Measurements from ENCODE around the gene BLTP1.

Gene BLTP1

DNA sequence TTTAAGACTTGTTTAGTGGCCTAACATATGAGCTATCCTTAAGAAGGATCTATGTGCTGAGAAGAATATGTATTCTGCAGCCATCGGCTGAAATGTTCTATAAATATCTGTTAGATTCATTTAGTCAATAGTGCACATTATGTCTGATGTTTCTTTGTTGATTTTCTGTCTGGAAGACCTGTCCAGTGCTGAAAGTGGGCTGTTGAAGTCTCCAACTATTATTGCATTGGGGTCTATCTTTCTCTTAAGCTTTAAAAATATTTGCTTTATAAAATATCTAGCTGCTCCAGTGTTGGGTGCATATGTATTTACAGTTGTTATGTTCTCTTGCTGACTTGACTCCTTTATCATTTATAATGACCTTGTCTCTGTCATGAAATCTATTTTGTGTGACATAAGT, 9.4 kb upstream of the BLTP1 start:
- H3K36me3 Mint-ChIP-seq (ENCODE audit: insufficient read depth), result no peaks in the 10 kb centered on the region
- H3K4me1 Mint-ChIP-seq (ENCODE audit: low read depth in 2 of 2), result no peaks in the 10 kb centered on the region
- no peak for DNase-seq
- no peak overlapping the region for H3K27ac Mint-ChIP-seq
- no peak for ATAC-seq (replicated peaks)
- no peak overlapping the region for H3K4me3 Mint-ChIP-seq
- H3K27me3 Mint-ChIP-seq, result peaks cover 18 to 26% of the 10 kb centered on the region in 2 donors
- no peaks in the 10 kb centered on the region for H3K9me3 Mint-ChIP-seq

DNA sequence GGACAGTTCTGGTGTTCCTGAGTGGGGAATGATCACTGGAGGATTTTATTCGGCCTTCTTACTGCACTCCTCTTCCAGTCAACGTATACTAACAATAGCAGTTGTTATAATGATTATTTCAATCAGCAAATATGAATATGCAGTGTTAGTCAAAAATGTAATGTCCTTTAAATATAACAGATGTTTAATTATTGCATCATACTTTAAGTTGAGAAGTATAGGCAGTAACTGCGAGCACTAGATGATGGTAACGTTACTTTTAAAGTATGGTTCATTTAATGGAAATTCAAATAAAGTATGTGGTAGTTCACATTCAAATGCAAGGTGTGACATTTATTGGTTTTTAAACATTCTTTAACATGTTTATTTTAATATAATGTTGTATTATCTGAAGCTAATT, 5.5 kb upstream of the BLTP1 start:
- Mint-ChIP-seq H3K4me3 (no peak overlapping the region), H3K27ac (no peak overlapping the region), H3K9me3 (no peaks in the 10 kb centered on the region), H3K36me3 (ENCODE audit: insufficient read depth) (no peaks in the 10 kb centered on the region), H3K4me1 (ENCODE audit: low read depth in 2 of 2) (peaks cover 13 to 22% of the 10 kb centered on the region in 2 donors), H3K27me3 (peaks cover 18 to 26% of the 10 kb centered on the region in 2 donors)
- DNase-seq (no peak), ATAC-seq (replicated peaks) (no peak)

DNA sequence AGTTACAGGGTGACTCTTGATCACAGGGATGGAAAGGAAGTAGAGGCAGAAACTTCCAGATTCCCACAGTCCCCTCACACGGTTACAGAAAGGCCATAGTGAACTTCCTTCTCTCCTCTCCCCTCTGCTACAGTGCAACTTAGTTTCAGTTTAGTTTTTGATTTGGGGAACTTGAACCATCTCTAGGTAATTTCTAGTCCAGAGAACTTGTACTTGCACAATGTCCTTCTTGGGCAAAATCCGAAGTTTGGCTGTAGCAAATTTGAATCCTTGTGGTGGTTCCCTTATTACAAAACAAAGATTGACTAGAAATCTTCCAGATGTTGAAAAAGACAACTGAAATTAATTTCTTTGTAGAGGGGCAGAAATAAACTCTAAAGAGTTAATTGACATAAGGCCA, 1.2 kb upstream of the BLTP1 start:
- H3K27me3 Mint-ChIP-seq, result peaks cover 0 to 9% of the 10 kb centered on the region in 2 donors
- H3K4me3 Mint-ChIP-seq, result peak overlapping the region; percentile 94 to 98
- peak overlapping the region; percentile 96 to 99 for H3K27ac Mint-ChIP-seq
- ATAC-seq (replicated peaks) (no peak), DNase-seq (no peak)
- peaks cover 16% of the 10 kb centered on the region for H3K36me3 Mint-ChIP-seq (ENCODE audit: insufficient read depth)
- H3K9me3 Mint-ChIP-seq, result no peaks in the 10 kb centered on the region
- peaks cover 31 to 50% of the 10 kb centered on the region in 2 donors for H3K4me1 Mint-ChIP-seq (ENCODE audit: low read depth in 2 of 2)

GRCh38 chr4:122152711-122153226, 638 bp downstream of the BLTP1 start:
- no peak for DNase-seq
- peak; percentile 25 for ATAC-seq (replicated peaks)
- Mint-ChIP-seq H3K9me3 (no peaks in the 10 kb centered on the region), H3K27ac (peak overlapping the region; percentile 96 to 99), H3K4me3 (peak overlapping the region; percentile 94 to 98), H3K36me3 (ENCODE audit: insufficient read depth) (peaks cover 17% of the 10 kb centered on the region), H3K4me1 (ENCODE audit: low read depth in 2 of 2) (peaks cover 39 to 63% of the 10 kb centered on the region in 2 donors), H3K27me3 (no peaks in the 10 kb centered on the region)

DNA sequence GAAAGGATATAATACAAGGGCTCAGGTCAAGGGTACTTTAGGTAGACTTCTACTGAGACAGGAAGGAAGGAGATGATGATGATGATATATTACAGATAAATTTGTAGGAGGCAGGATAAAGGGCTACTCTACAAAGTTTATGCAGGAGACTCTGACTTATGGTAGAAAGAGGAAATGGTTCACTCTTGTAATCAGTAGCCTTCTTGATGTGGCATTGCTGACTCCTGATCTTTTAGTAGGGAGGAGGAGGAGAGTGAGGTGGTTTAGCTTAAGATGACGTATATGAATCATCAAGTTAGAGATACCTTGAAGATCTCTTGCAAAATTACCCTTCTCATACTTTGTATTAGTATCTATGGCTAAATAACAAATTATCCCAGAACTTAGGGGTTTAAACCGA, 4.7 kb downstream of the BLTP1 start:
- Mint-ChIP-seq H3K36me3 (ENCODE audit: insufficient read depth) (peaks cover 32% of the 10 kb centered on the region), H3K9me3 (no peaks in the 10 kb centered on the region), H3K4me1 (ENCODE audit: low read depth in 2 of 2) (peaks cover 37 to 60% of the 10 kb centered on the region in 2 donors), H3K4me3 (no peak overlapping the region), H3K27ac (peak overlapping the region in 1 of 2 donors; percentile 42), H3K27me3 (no peaks in the 10 kb centered on the region)
- ATAC-seq (replicated peaks) (no peak), DNase-seq (no peak)

DNA sequence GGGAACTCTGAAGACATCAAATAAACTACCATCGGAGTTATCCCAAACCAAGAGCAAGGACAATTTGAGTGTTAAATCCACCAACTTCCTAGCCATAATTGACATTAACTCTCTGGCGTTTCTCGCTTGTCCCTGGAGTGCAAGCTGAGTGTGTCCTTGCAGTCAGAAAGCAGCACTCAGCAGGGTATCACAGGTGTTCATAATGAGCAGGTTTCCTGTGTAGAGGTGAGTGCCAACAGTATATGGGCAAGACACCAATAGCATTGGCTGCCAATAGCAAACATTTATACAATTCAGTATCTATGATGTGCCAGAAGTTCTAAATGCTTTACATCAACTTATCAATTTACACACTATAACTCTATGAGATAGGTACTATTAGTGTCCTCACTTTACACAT, 11.2 kb downstream of the BLTP1 start:
- H3K4me1 Mint-ChIP-seq (ENCODE audit: low read depth in 2 of 2), result peaks cover 26 to 52% of the 10 kb centered on the region in 2 donors
- H3K9me3 Mint-ChIP-seq, result no peaks in the 10 kb centered on the region
- H3K27me3 Mint-ChIP-seq, result no peaks in the 10 kb centered on the region
- H3K4me3 Mint-ChIP-seq, result no peak overlapping the region
- ATAC-seq (replicated peaks) (no peak), DNase-seq (no peak)
- peak overlapping the region; percentile 6 to 38 for H3K27ac Mint-ChIP-seq
- H3K36me3 Mint-ChIP-seq (ENCODE audit: insufficient read depth), result peaks cover 14% of the 10 kb centered on the region

- Mint-ChIP-seq H3K4me1 (ENCODE audit: low read depth in 2 of 2) (peaks cover 26 to 52% of the 10 kb centered on the region in 2 donors), H3K9me3 (no peaks in the 10 kb centered on the region), H3K36me3 (ENCODE audit: insufficient read depth) (peaks cover 10% of the 10 kb centered on the region), H3K27ac (peak overlapping the region in 1 of 2 donors; percentile 6), H3K27me3 (no peaks in the 10 kb centered on the region), H3K4me3 (no peak overlapping the region)
- DNase-seq (no peak), ATAC-seq (replicated peaks) (no peak)
Measured at GRCh38 chr4:122163767-122164166, 11.6 kb downstream of the BLTP1 start.

GRCh38 chr4:122167369-122167768, 15.2 kb downstream of the BLTP1 start:
- Mint-ChIP-seq H3K27ac (peak overlapping the region; percentile 1 to 76), H3K36me3 (ENCODE audit: insufficient read depth) (no peaks in the 10 kb centered on the region), H3K9me3 (no peaks in the 10 kb centered on the region), H3K4me3 (no peak overlapping the region), H3K27me3 (no peaks in the 10 kb centered on the region), H3K4me1 (ENCODE audit: low read depth in 2 of 2) (peaks cover 19 to 45% of the 10 kb centered on the region in 2 donors)
- ATAC-seq (replicated peaks), result no peak
- no peak for DNase-seq

DNA sequence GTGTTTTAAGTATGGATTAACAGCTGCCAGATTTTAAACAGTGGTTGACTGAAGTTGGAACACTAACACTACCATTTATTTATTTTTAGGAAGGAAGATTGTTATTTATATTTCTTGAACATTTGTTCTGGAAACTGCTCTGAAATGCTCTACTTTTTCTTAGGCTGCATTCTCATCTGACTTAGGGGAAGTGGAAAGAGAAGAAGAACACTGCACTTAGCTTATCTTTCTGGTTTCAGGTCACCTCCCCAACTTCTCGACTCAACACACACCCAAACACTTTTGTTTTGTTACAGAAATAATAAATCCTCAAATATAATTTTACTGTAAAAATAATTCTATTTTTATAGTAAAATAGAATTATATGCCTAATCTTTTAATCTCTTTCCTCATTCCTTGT, 18.6 kb downstream of the BLTP1 start:
- H3K36me3 Mint-ChIP-seq (ENCODE audit: insufficient read depth), result peaks cover 10% of the 10 kb centered on the region
- ATAC-seq (replicated peaks) (no peak), DNase-seq (no peak)
- peak overlapping the region in 1 of 2 donors; percentile 40 for H3K27ac Mint-ChIP-seq
- peaks cover 15 to 33% of the 10 kb centered on the region in 2 donors for H3K4me1 Mint-ChIP-seq (ENCODE audit: low read depth in 2 of 2)
- H3K27me3 Mint-ChIP-seq, result no peaks in the 10 kb centered on the region
- no peak overlapping the region for H3K4me3 Mint-ChIP-seq
- no peaks in the 10 kb centered on the region for H3K9me3 Mint-ChIP-seq

GRCh38 chr4:122171323-122171722, 19.2 kb downstream of the BLTP1 start:
- no peaks in the 10 kb centered on the region for H3K9me3 Mint-ChIP-seq
- no peak for ATAC-seq (replicated peaks)
- no peak overlapping the region for H3K27ac Mint-ChIP-seq

GRCh38 chr4:122172266-122172665, 20.1 kb downstream of the BLTP1 start:
- peaks cover 24% of the 10 kb centered on the region for H3K36me3 Mint-ChIP-seq (ENCODE audit: insufficient read depth)
- H3K27me3 Mint-ChIP-seq, result no peaks in the 10 kb centered on the region
- ATAC-seq (replicated peaks) (no peak), DNase-seq (no peak)
- no peak overlapping the region for H3K4me3 Mint-ChIP-seq
- peaks cover 13 to 25% of the 10 kb centered on the region in 2 donors for H3K4me1 Mint-ChIP-seq (ENCODE audit: low read depth in 2 of 2)
- H3K9me3 Mint-ChIP-seq, result no peaks in the 10 kb centered on the region
- no peak overlapping the region for H3K27ac Mint-ChIP-seq

More at GRCh38 chr4:122171323-122171722, 19.2 kb downstream of the BLTP1 start:
- no peaks in the 10 kb centered on the region for H3K27me3 Mint-ChIP-seq
- no peak overlapping the region for H3K4me3 Mint-ChIP-seq
- peaks cover 14% of the 10 kb centered on the region for H3K36me3 Mint-ChIP-seq (ENCODE audit: insufficient read depth)
- H3K4me1 Mint-ChIP-seq (ENCODE audit: low read depth in 2 of 2), result peaks cover 15 to 33% of the 10 kb centered on the region in 2 donors
- DNase-seq, result no peak

- Mint-ChIP-seq H3K36me3 (ENCODE audit: insufficient read depth) (peaks cover 43% of the 10 kb centered on the region), H3K27me3 (no peaks in the 10 kb centered on the region), H3K4me3 (no peak overlapping the region), H3K9me3 (no peaks in the 10 kb centered on the region), H3K4me1 (ENCODE audit: low read depth in 2 of 2) (peaks cover 0 to 4% of the 10 kb centered on the region in 2 donors), H3K27ac (no peak overlapping the region)
- DNase-seq (no peak), ATAC-seq (replicated peaks) (no peak)
Measured at GRCh38 chr4:122178961-122179360, 26.8 kb downstream of the BLTP1 start.

- Mint-ChIP-seq H3K4me1 (ENCODE audit: low read depth in 2 of 2) (no peaks in the 10 kb centered on the region), H3K27me3 (no peaks in the 10 kb centered on the region), H3K4me3 (no peak overlapping the region), H3K36me3 (ENCODE audit: insufficient read depth) (peaks cover 31% of the 10 kb centered on the region), H3K27ac (no peak overlapping the region), H3K9me3 (no peaks in the 10 kb centered on the region)
- DNase-seq (no peak), ATAC-seq (replicated peaks) (peak; percentile 33)
Measured at GRCh38 chr4:122195718-122196117, 43.6 kb downstream of the BLTP1 start.
